Activated T-cell treated with anti-CD3 and anti-CD28 coated beads for 4 hours (primary cell): ENCODE data around the gene EVI5.
"Not testable (repeated sequence)": the region's sequence is repeated elsewhere in the genome, so short reads cannot be mapped to it uniquely, and the experiment has no call there.

Experiments
- DNase-seq: peaks from one replicate; pipeline ENCODE4 v3.0.0-alpha.2; 2020

The EVI5 gene

GRCh38 chr1:92746255-92746654 lies 38.7 kb downstream of the EVI5 start:
- DNase-seq: not testable (repeated sequence)

- no peak for DNase-seq
Observed at GRCh38 chr1:92743221-92743620, 41.7 kb downstream of the EVI5 start.

- DNase-seq: no peak
Observed at GRCh38 chr1:92739669-92740524, 45.0 kb downstream of the EVI5 start.

GRCh38 chr1:92736395-92736794 lies 48.5 kb downstream of the EVI5 start:
- DNase-seq: no peak

- no peak for DNase-seq
Observed at GRCh38 chr1:92730476-92730875, 54.4 kb downstream of the EVI5 start.

GRCh38 chr1:92728697-92729096 lies 56.2 kb downstream of the EVI5 start:
- DNase-seq: no peak

GRCh38 chr1:92723713-92724112 lies 61.2 kb downstream of the EVI5 start:
- DNase-seq: not testable (repeated sequence)

GRCh38 chr1:92721886-92722285 lies 63.0 kb downstream of the EVI5 start:
- no peak for DNase-seq

- DNase-seq: not testable (repeated sequence)
Observed at GRCh38 chr1:92721157-92721556, 63.8 kb downstream of the EVI5 start.

- not testable (repeated sequence) for DNase-seq
Observed at GRCh38 chr1:92715476-92715951, 69.4 kb downstream of the EVI5 start.

- DNase-seq: no peak
Observed at GRCh38 chr1:92713939-92714338, 71.0 kb downstream of the EVI5 start.

GRCh38 chr1:92711473-92712165 lies 73.3 kb downstream of the EVI5 start:
- DNase-seq: no peak

- no peak for DNase-seq
Observed at GRCh38 chr1:92709738-92710137, 75.2 kb downstream of the EVI5 start.

- DNase-seq: no peak
Observed at GRCh38 chr1:92708368-92708950, 76.4 kb downstream of the EVI5 start.

- no peak for DNase-seq
Observed at GRCh38 chr1:92707709-92708108, 77.2 kb downstream of the EVI5 start.

GRCh38 chr1:92707292-92707691 lies 77.6 kb downstream of the EVI5 start:
- no peak for DNase-seq

GRCh38 chr1:92705446-92705845 lies 79.5 kb downstream of the EVI5 start:
- no peak for DNase-seq

GRCh38 chr1:92701147-92701546 lies 83.8 kb downstream of the EVI5 start:
- DNase-seq: no peak

GRCh38 chr1:92698932-92699331 lies 86.0 kb downstream of the EVI5 start:
- no peak for DNase-seq

- no peak for DNase-seq
Observed at GRCh38 chr1:92695104-92695503, 89.8 kb downstream of the EVI5 start.

GRCh38 chr1:92691925-92692324 lies 93.0 kb downstream of the EVI5 start:
- no peak for DNase-seq

- no peak for DNase-seq
Observed at GRCh38 chr1:92690212-92690906, 94.5 kb downstream of the EVI5 start.

- DNase-seq: no peak
Observed at GRCh38 chr1:92679980-92680379, 104.9 kb downstream of the EVI5 start.
